IMR-90 (cell line): ENCODE measurements around the gene RXFP4. TPM values are rescaled to one million over a fixed set of nuclear protein-coding genes. Genes with fewer than 3 reads are reported as not detected.

ENCODE experiments used
- ELK1 ChIP-seq: fragments of 150-350 bp; IDR thresholded peaks from 2 replicates; pipeline ENCODE4 v1.6.1; 2016; ENCODE audit warnings: low read depth, mild to moderate bottlenecking, low read length, moderate library complexity, borderline replicate concordance
- polyA plus RNA-seq, 3 experiments: library from polyadenylated mRNA; depleted of rRNA; stranded (reverse); fragments of >200 nt; gene quantifications; 2 replicates each; pipeline ENCODE4 v1.2.3, GENCODE V29; 2012; ENCODE audit warnings: low replicate concordance in 1 of 3
- total RNA-seq: library from RNA; depleted of rRNA; stranded (reverse); fragments of >200 nt; gene quantifications from 2 replicates; pipeline ENCODE4 v1.2.3, GENCODE V29; 2012

Gene RXFP4
- total and polyA plus RNA-seq, 2 of the 4 experiments (the other 2 are of a cell fraction): not detected

- no peak for TF ChIP-seq ELK1
Observed at GRCh38 chr1:155975375-155976061, 34.1 kb downstream of the RXFP4 start (continued).
